ENCODE data around the gene RBMS3. TPM values are rescaled to one million over a fixed set of nuclear protein-coding genes. Genes with fewer than 3 reads are reported as not detected.

Gene RBMS3
- total and polyA plus RNA-seq, 2 of the 8 experiments (the other 6 are each of a cell fraction or from before 2014, with no cell fraction given): 3.7 to 6.9 TPM

GRCh38 chr3:29606416-29606815 lies 325.5 kb downstream of the RBMS3 start:
- Histone ChIP-seq H2BK15ac (ENCODE audit: low read length) (no peak overlapping the region), H3K23ac (ENCODE audit: insufficient read length) (no peak overlapping the region), H3K56ac (replicated peaks; ENCODE audit: insufficient read length, low read depth, low read length) (no peak overlapping the region), H3K14ac (ENCODE audit: insufficient read length) (no peak overlapping the region), H3K9ac (replicated peaks in 1 of 4; ENCODE audit: extremely low read depth in 1 of 4, low read depth in 3 of 4, low read length in 3 of 4) (no peak overlapping the region), H2BK5ac (ENCODE audit: low read depth, low read length) (no peak overlapping the region), H3K4me3 (ENCODE audit: extremely low read depth in 1 of 4, insufficient read depth in 2 of 4, low read depth in 3 of 4, low read length in 4 of 4) (no peak overlapping the region), H3K4me2 (ENCODE audit: insufficient read depth in 1 of 2, low read depth in 2 of 2, low read length in 2 of 2) (no peak overlapping the region), H3K18ac (ENCODE audit: extremely low read depth, low read length) (no peak overlapping the region), H3K27me3 (replicated peaks in 1 of 4; ENCODE audit: control insufficient read depth in 3 of 4, extremely low read depth in 1 of 4, insufficient read depth in 3 of 4, low read length in 3 of 4) (no peaks in the 10 kb centered on the region), H2BK120ac (replicated peaks; ENCODE audit: low read depth, low read length) (no peak overlapping the region), H3K79me1 (ENCODE audit: low read depth, low read length) (no peaks in the 10 kb centered on the region), H3K79me2 (ENCODE audit: control insufficient read depth in 1 of 2, insufficient read depth in 2 of 2, low read length in 2 of 2) (no peaks in the 10 kb centered on the region), H3K9me3 (ENCODE audit: insufficient read depth in 2 of 2, low read depth in 1 of 2, low read length in 1 of 2) (no peaks in the 10 kb centered on the region), H4K5ac (ENCODE audit: insufficient read length, low read depth, low read length) (no peak overlapping the region), H2BK20ac (ENCODE audit: low read length) (no peak overlapping the region), H3K23me2 (ENCODE audit: low read depth, low read length) (no peaks in the 10 kb centered on the region), H3K4me1 (replicated peaks in 1 of 4; ENCODE audit: control insufficient read depth in 3 of 4, insufficient read depth in 4 of 4, low read length in 3 of 4) (no peaks in the 10 kb centered on the region), H3K36me3 (ENCODE audit: control insufficient read depth in 2 of 4, insufficient read depth in 4 of 4, low read length in 3 of 4) (no peaks in the 10 kb centered on the region), H3K27ac (ENCODE audit: low read depth, low read length) (no peak overlapping the region), H4K8ac (ENCODE audit: extremely low read depth, insufficient read depth, low read length) (no peak overlapping the region), H3K4ac (replicated peaks; ENCODE audit: insufficient read length, low read depth, low read length) (no peak overlapping the region), H2BK12ac (ENCODE audit: low read depth, low read length) (no peak overlapping the region), H4K20me1 (replicated peaks in 1 of 2; ENCODE audit: control insufficient read depth in 1 of 2, insufficient read depth in 2 of 2, low read length in 2 of 2) (no peaks in the 10 kb centered on the region), H4K91ac (replicated peaks; ENCODE audit: insufficient read length, low read length) (no peak overlapping the region), H2AFZ (ENCODE audit: low read length) (no peak overlapping the region), H2AK5ac (ENCODE audit: low read depth, low read length) (no peak overlapping the region)
- TF ChIP-seq ZNF274 (IDR thresholded peaks at IDR 0.05; ENCODE audit: borderline replicate concordance, extremely low read depth, low read length): no peak
- no peak for TF ChIP-seq TCF12 (IDR thresholded peaks at IDR 0.05; ENCODE audit: low read depth, low read length)
- TF ChIP-seq NRF1 (IDR thresholded peaks at IDR 0.05; ENCODE audit: low read depth, low read length): no peak
- TF ChIP-seq FOSL1 (IDR thresholded peaks at IDR 0.05; ENCODE audit: insufficient read depth, low read depth, low read length): no peak
- no peak for TF ChIP-seq GTF2F1 (IDR thresholded peaks at IDR 0.05; ENCODE audit: borderline replicate concordance, low read depth, low read length)
- TF ChIP-seq POLR2AphosphoS5 (IDR thresholded peaks at IDR 0.05; ENCODE audit: low read depth, low read length): no peak
- TF ChIP-seq NANOG (IDR thresholded peaks at IDR 0.05; ENCODE audit: insufficient read depth, low read depth, low read length, poor library complexity, severe bottlenecking): no peak
- no peak for TF ChIP-seq ATF3 (IDR thresholded peaks at IDR 0.05; ENCODE audit: insufficient read depth, low read depth, low read length)
- TF ChIP-seq RXRA (IDR thresholded peaks at IDR 0.05; ENCODE audit: insufficient read depth, low read depth, low read length): no peak
- no peak for TF ChIP-seq JUN (IDR thresholded peaks at IDR 0.05; ENCODE audit: low read depth, low read length)
- TF ChIP-seq MAX (IDR thresholded peaks at IDR 0.05): no peak
- TF ChIP-seq SIN3A (conservative IDR thresholded peaks at IDR 0.05 in 1 of 2, IDR thresholded peaks at IDR 0.05 in 1 of 2; ENCODE audit: low read depth in 1 of 2, low read length in 2 of 2): no peak
- ChIA-PET POLR2A (ENCODE audit: partially characterized antibody) (no interaction called here), CTCF (ENCODE audit: partially characterized antibody) (interaction anchor here (0.8 kb wide), 1 partner anchor 691 kb away, joined by 3 read pairs; no protein-coding TSS in a partner anchor)
- DNase-seq (ENCODE audit: low read depth in 1 of 2, low spot score in 2 of 2) (no peak), FAIRE-seq (no peak)
